Measurements from ENCODE around the gene OXGR1. TPM values are rescaled to one million over a fixed set of nuclear protein-coding genes. Genes with fewer than 3 reads are reported as not detected.

Gene OXGR1
- total RNA-seq, 2 experiments from 2014 or later, result not detected

GRCh38 chr13:97018029-97018819 is 23.9 kb upstream of the OXGR1 start:
- no peaks in the 10 kb centered on the region for H3K9me3 Mint-ChIP-seq (ENCODE audit: low read depth)
- H3K27me3 Mint-ChIP-seq, result peaks cover 48% of the 10 kb centered on the region
- CTCF ChIA-PET, result interaction anchor here (0.6 to 3.1 kb wide), 9 partner anchors 10 to 618 kb away, joined by 3 to 8 read pairs (median 4); no protein-coding TSS in a partner anchor
- peaks cover 3% of the 10 kb centered on the region for H3K4me1 Mint-ChIP-seq
- H3K4me3 Mint-ChIP-seq, result no peak overlapping the region
- ATAC-seq, result peak; percentile 68
- no peak overlapping the region for H3K27ac Mint-ChIP-seq
- H3K36me3 Mint-ChIP-seq, result no peaks in the 10 kb centered on the region
- peak; percentile 43 for DNase-seq

- H3K36me3 Mint-ChIP-seq, result no peaks in the 10 kb centered on the region
- peaks cover 3% of the 10 kb centered on the region for H3K4me1 Mint-ChIP-seq
- ATAC-seq, result no peak
- peaks cover 50% of the 10 kb centered on the region for H3K27me3 Mint-ChIP-seq
- CTCF ChIA-PET, result interaction anchor here (3.1 kb wide), 1 partner anchor 11 kb away, joined by 8 read pairs; no protein-coding TSS in a partner anchor
- no peak for DNase-seq
- no peak overlapping the region for H3K27ac Mint-ChIP-seq
- H3K9me3 Mint-ChIP-seq (ENCODE audit: low read depth), result no peaks in the 10 kb centered on the region
- no peak overlapping the region for H3K4me3 Mint-ChIP-seq
These were observed 23.0 kb upstream of the OXGR1 start for GRCh38 chr13:97017322-97017721.

- CTCF ChIA-PET, result no interaction called here
- Mint-ChIP-seq H3K27ac (no peak overlapping the region), H3K36me3 (no peaks in the 10 kb centered on the region), H3K4me1 (peaks cover 3% of the 10 kb centered on the region), H3K27me3 (peaks cover 48% of the 10 kb centered on the region), H3K9me3 (ENCODE audit: low read depth) (no peaks in the 10 kb centered on the region), H3K4me3 (no peak overlapping the region)
- ATAC-seq, result no peak
- no peak for DNase-seq
These were observed 21.5 kb upstream of the OXGR1 start for GRCh38 chr13:97015661-97016350.

- H3K27me3 Mint-ChIP-seq, result peaks cover 30% of the 10 kb centered on the region
- H3K4me3 Mint-ChIP-seq, result no peak overlapping the region
- CTCF ChIA-PET, result no interaction called here
These were observed 18.2 kb upstream of the OXGR1 start for GRCh38 chr13:97012251-97013048.

GRCh38 chr13:97011446-97012131 is 17.3 kb upstream of the OXGR1 start:
- Mint-ChIP-seq H3K27me3 (peaks cover 30% of the 10 kb centered on the region), H3K9me3 (ENCODE audit: low read depth) (no peaks in the 10 kb centered on the region)
- CTCF ChIA-PET, result no interaction called here

More at GRCh38 chr13:97012251-97013048, 18.2 kb upstream of the OXGR1 start:
- DNase-seq, result no peak
- no peaks in the 10 kb centered on the region for H3K9me3 Mint-ChIP-seq (ENCODE audit: low read depth)
- H3K27ac Mint-ChIP-seq, result no peak overlapping the region
- ATAC-seq, result no peak
- peaks cover 3% of the 10 kb centered on the region for H3K4me1 Mint-ChIP-seq
- no peaks in the 10 kb centered on the region for H3K36me3 Mint-ChIP-seq

GRCh38 chr13:97008643-97009042 is 14.4 kb upstream of the OXGR1 start:
- no peak for DNase-seq
- no peaks in the 10 kb centered on the region for H3K9me3 Mint-ChIP-seq (ENCODE audit: low read depth)
- peaks cover 12% of the 10 kb centered on the region for H3K27me3 Mint-ChIP-seq
- H3K4me1 Mint-ChIP-seq, result no peaks in the 10 kb centered on the region
- CTCF ChIA-PET, result no interaction called here
- ATAC-seq, result no peak
- no peak overlapping the region for H3K4me3 Mint-ChIP-seq
- no peak overlapping the region for H3K27ac Mint-ChIP-seq
- H3K36me3 Mint-ChIP-seq, result no peaks in the 10 kb centered on the region

More at GRCh38 chr13:97011446-97012131, 17.3 kb upstream of the OXGR1 start:
- no peaks in the 10 kb centered on the region for H3K36me3 Mint-ChIP-seq
- DNase-seq, result no peak
- ATAC-seq, result no peak
- H3K4me3 Mint-ChIP-seq, result no peak overlapping the region
- no peak overlapping the region for H3K27ac Mint-ChIP-seq
- peaks cover 3% of the 10 kb centered on the region for H3K4me1 Mint-ChIP-seq

- no peak for ATAC-seq
- Mint-ChIP-seq H3K9me3 (ENCODE audit: low read depth) (no peaks in the 10 kb centered on the region), H3K4me1 (no peaks in the 10 kb centered on the region), H3K36me3 (no peaks in the 10 kb centered on the region), H3K4me3 (no peak overlapping the region), H3K27me3 (peaks cover 11% of the 10 kb centered on the region), H3K27ac (no peak overlapping the region)
- CTCF ChIA-PET, result no interaction called here
- DNase-seq, result no peak
These were observed 11.5 kb upstream of the OXGR1 start for GRCh38 chr13:97005625-97006262.

GRCh38 chr13:97004886-97005285 is 10.6 kb upstream of the OXGR1 start:
- no peak for DNase-seq
- Mint-ChIP-seq H3K27ac (no peak overlapping the region), H3K36me3 (no peaks in the 10 kb centered on the region), H3K4me3 (no peak overlapping the region), H3K9me3 (ENCODE audit: low read depth) (no peaks in the 10 kb centered on the region), H3K27me3 (peaks cover 16% of the 10 kb centered on the region), H3K4me1 (no peaks in the 10 kb centered on the region)
- ATAC-seq, result no peak
- CTCF ChIA-PET, result no interaction called here

GRCh38 chr13:97004096-97004876 is 10.0 kb upstream of the OXGR1 start:
- Mint-ChIP-seq H3K4me3 (no peak overlapping the region), H3K27ac (no peak overlapping the region), H3K36me3 (no peaks in the 10 kb centered on the region), H3K4me1 (no peaks in the 10 kb centered on the region), H3K27me3 (peaks cover 16% of the 10 kb centered on the region), H3K9me3 (ENCODE audit: low read depth) (no peaks in the 10 kb centered on the region)
- ATAC-seq (no peak), DNase-seq (no peak)
- CTCF ChIA-PET, result no interaction called here

GRCh38 chr13:97003071-97003470 is 8.8 kb upstream of the OXGR1 start:
- no peak overlapping the region for H3K27ac Mint-ChIP-seq
- no peaks in the 10 kb centered on the region for H3K4me1 Mint-ChIP-seq
- H3K9me3 Mint-ChIP-seq (ENCODE audit: low read depth), result no peaks in the 10 kb centered on the region
- no peak overlapping the region for H3K4me3 Mint-ChIP-seq
- H3K36me3 Mint-ChIP-seq, result no peaks in the 10 kb centered on the region
- DNase-seq, result no peak
- CTCF ChIA-PET, result interaction anchor here (1.0 to 1.1 kb wide), 2 partner anchors 14 to 25 kb away, joined by 3 read pairs; no protein-coding TSS in a partner anchor
- no peak for ATAC-seq
- H3K27me3 Mint-ChIP-seq, result peaks cover 16% of the 10 kb centered on the region

- ATAC-seq, result no peak
- H3K27me3 Mint-ChIP-seq, result peaks cover 16% of the 10 kb centered on the region
- H3K4me1 Mint-ChIP-seq, result no peaks in the 10 kb centered on the region
- no peaks in the 10 kb centered on the region for H3K9me3 Mint-ChIP-seq (ENCODE audit: low read depth)
- CTCF ChIA-PET, result interaction anchor here (1.0 to 1.1 kb wide), 2 partner anchors 14 to 26 kb away, joined by 3 read pairs; no protein-coding TSS in a partner anchor
- no peak for DNase-seq
- H3K4me3 Mint-ChIP-seq, result no peak overlapping the region
- no peak overlapping the region for H3K27ac Mint-ChIP-seq
- H3K36me3 Mint-ChIP-seq, result no peaks in the 10 kb centered on the region
These were observed 8.3 kb upstream of the OXGR1 start for GRCh38 chr13:97002581-97002980.

GRCh38 chr13:97001636-97002035 is 7.4 kb upstream of the OXGR1 start:
- no peaks in the 10 kb centered on the region for H3K36me3 Mint-ChIP-seq
- ATAC-seq, result no peak
- no peaks in the 10 kb centered on the region for H3K4me1 Mint-ChIP-seq
- peaks cover 20% of the 10 kb centered on the region for H3K27me3 Mint-ChIP-seq
- no peak for DNase-seq
- CTCF ChIA-PET, result interaction anchor here (1.1 kb wide), 1 partner anchor 17 kb away, joined by 3 read pairs; no protein-coding TSS in a partner anchor
- no peaks in the 10 kb centered on the region for H3K9me3 Mint-ChIP-seq (ENCODE audit: low read depth)
- no peak overlapping the region for H3K27ac Mint-ChIP-seq
- H3K4me3 Mint-ChIP-seq, result no peak overlapping the region

Measured in activated CD8-positive, alpha-beta memory T cell treated with anti-CD3 and anti-CD28 coated beads, Interleukin-2, amount 10 ng/mL, durations not matched to agents 7 days and 5 days (primary cell).